Panc1 (cell line): ENCODE results near the gene PSD4. TPM values are rescaled to one million over a fixed set of nuclear protein-coding genes. Genes with fewer than 3 reads are reported as not detected.

ENCODE experiments used
- ATAC-seq: fragments of 200-7000 bp; cut with Tn5 transposase; 2 replicates; pipeline ENCODE4 v1.9.1; 2020; ENCODE audit warnings: mild to moderate bottlenecking, moderate library complexity
- BruUV-seq: library from RNA; stranded (reverse); fragments of 400-500 nt; replicated peaks from 2 replicates; lab custom pipeline; 2021; lab: Mats Ljungman, UMichigan
- CTCF ChIA-PET: fragments of 300-600 bp; sonication (Branson Sonifier 250); formaldehyde crosslinking; loops from one replicate; lab custom pipeline; 2022; ENCODE audit warnings: antibody characterized with exemption; lab: Charles Lee
- POLR2A ChIA-PET: fragments of 300-600 bp; sonication (Branson Sonifier 250); formaldehyde crosslinking; loops from one replicate; lab custom pipeline; 2022; ENCODE audit warnings: antibody characterized with exemption; lab: Charles Lee
- DNase-seq: peaks from one replicate; pipeline ENCODE4 v3.0.0-alpha.2; 2010; ENCODE audit warnings: low read depth, low spot score
- H3K27ac ChIP-seq: 2 replicates; pipeline ENCODE4 v1.5.1; 2011; ENCODE audit warnings: mild to moderate bottlenecking, low read length, inconsistent platforms
- H3K27me3 ChIP-seq: fragments of 200-500 bp; sonication (Bioruptor generic); 2 replicates; pipeline ENCODE4 v1.6.0; 2014; ENCODE audit warnings: low read length, inconsistent platforms; ENCODE audit not compliant: control insufficient read depth, insufficient read depth
- H3K36me3 ChIP-seq: fragments of 200-500 bp; sonication (Bioruptor generic); 2 replicates; pipeline ENCODE4 v1.5.1; 2014; ENCODE audit warnings: inconsistent platforms, mild to moderate bottlenecking, low read length, moderate library complexity; ENCODE audit not compliant: control insufficient read depth, insufficient read depth
- H3K4me1 ChIP-seq: 2 replicates; pipeline ENCODE4 v1.5.1; 2011; ENCODE audit warnings: inconsistent platforms, mild to moderate bottlenecking, low read length, moderate library complexity; ENCODE audit not compliant: control insufficient read depth, insufficient read depth
- H3K4me3 ChIP-seq, 2 experiments: 2 replicates each; pipeline ENCODE4 v1.5.1; 2011 to 2012; ENCODE audit warnings: low read depth in 2 of 2, low read length in 2 of 2, mild to moderate bottlenecking in 2 of 2, inconsistent platforms in 1 of 2, moderate library complexity in 1 of 2
- H3K9me3 ChIP-seq: fragments of 200-500 bp; sonication (Bioruptor generic); 2 replicates; pipeline ENCODE4 v1.5.1; 2014; ENCODE audit warnings: low read depth, mild to moderate bottlenecking, inconsistent platforms, low read length, moderate library complexity; ENCODE audit not compliant: control insufficient read depth, insufficient read depth
- CTCF ChIP-seq: fragments of 450-650 bp; IDR thresholded peaks from 2 replicates; pipeline ENCODE4 v1.5.1; 2017; ENCODE audit warnings: mild to moderate bottlenecking
- POLR2AphosphoS5 ChIP-seq: IDR thresholded peaks from 2 replicates; pipeline ENCODE4 v1.6.1; 2012; ENCODE audit warnings: mild to moderate bottlenecking, low read depth, low read length, moderate library complexity
- REST ChIP-seq, 2 experiments: IDR thresholded peaks; 2 replicates each; pipeline ENCODE4 v1.6.1; 2011 to 2012; ENCODE audit warnings: low read depth in 2 of 2, control low read depth in 1 of 2, low read length in 1 of 2, mild to moderate bottlenecking in 1 of 2, moderate library complexity in 1 of 2; ENCODE audit not compliant: insufficient read depth in 1 of 2
- SIN3A ChIP-seq: IDR thresholded peaks from 2 replicates; pipeline ENCODE4 v1.6.1; 2012; ENCODE audit warnings: low read depth, mild to moderate bottlenecking, low read length, moderate library complexity, borderline replicate concordance; ENCODE audit not compliant: insufficient read depth
- TCF7L2 ChIP-seq: IDR thresholded peaks from 2 replicates; pipeline ENCODE4 v1.6.1; 2011; ENCODE audit warnings: mild to moderate bottlenecking, low read depth, low read length, inconsistent platforms
- in situ Hi-C: cut with HindIII; loops from 2 replicates; pipeline ENCODE4 v1.10.0; 2016; ENCODE audit warnings: low sequenced_read_pairs, low pct_unique_long_range_greater_than_20kb
- intact Hi-C: fragments of 100-400 bp; cut with micrococcal nuclease; formaldehyde crosslinking; loops from one replicate; pipeline ENCODE4 v1.10.0; 2022; ENCODE audit not compliant: unreplicated experiment
- total RNA-seq: library from RNA; stranded (reverse); gene quantifications from one replicate; pipeline ENCODE4 v1.2.1, GENCODE V29; 2021; ENCODE audit not compliant: unreplicated experiment

The PSD4 gene
- total RNA-seq, 1 experiment from 2014 or later: 3.6 TPM

GRCh38 chr2:113144259-113144658 lies 29.5 kb upstream of the PSD4 start:
- ATAC-seq: no peak
- Histone ChIP-seq H3K9me3 (no peaks in the 10 kb centered on the region), H3K36me3 (no peaks in the 10 kb centered on the region), H3K4me3 (no peak overlapping the region), H3K4me1 (no peaks in the 10 kb centered on the region), H3K27ac (no peak overlapping the region), H3K27me3 (no peaks in the 10 kb centered on the region; the same call in 1 of the 2 replicates)
- in situ Hi-C loops: no loop called here
- CTCF ChIA-PET: no interaction called here
- BruUV-seq: no TSS peak
- intact Hi-C loops: no loop called here
- DNase-seq: no peak
- POLR2A ChIA-PET: no interaction called here
- TF ChIP-seq REST (IDR thresholded peaks at IDR 0.05; ENCODE audit: insufficient read depth in 1 of 2, low read depth in 2 of 2, low read length in 1 of 2): no peak
- no peak for TF ChIP-seq SIN3A
- TF ChIP-seq POLR2AphosphoS5: no peak
- no peak for TF ChIP-seq TCF7L2
- no peak for TF ChIP-seq CTCF

- Histone ChIP-seq H3K9me3 (no peaks in the 10 kb centered on the region), H3K27me3 (no peaks in the 10 kb centered on the region), H3K36me3 (no peaks in the 10 kb centered on the region), H3K27ac (no peak overlapping the region), H3K4me3 (no peak overlapping the region), H3K4me1 (no peaks in the 10 kb centered on the region)
- no TSS peak for BruUV-seq
- no peak for DNase-seq
- CTCF ChIA-PET: no interaction called here
- no peak for ATAC-seq
- intact Hi-C loops: no loop called here
- POLR2A ChIA-PET: no interaction called here
- in situ Hi-C loops: no loop called here
- TF ChIP-seq REST (IDR thresholded peaks at IDR 0.05; ENCODE audit: insufficient read depth in 1 of 2, low read depth in 2 of 2, low read length in 1 of 2) (no peak), POLR2AphosphoS5 (no peak), CTCF (no peak), TCF7L2 (no peak), SIN3A (no peak)
These were observed 24.9 kb upstream of the PSD4 start for GRCh38 chr2:113148606-113149552.
